GM12892 (cell line): ENCODE measurements around the gene PPFIBP2.
"Not testable (repeated sequence)": the region's sequence is repeated elsewhere in the genome, so short reads cannot be mapped to it uniquely, and the experiment has no call there.

Source experiments
- DNase-seq: peaks from one replicate; pipeline ENCODE4 v3.0.0; 2011; ENCODE audit not compliant: insufficient read length
- FAIRE-seq: peaks from 2 replicates; lab custom pipeline; 2011; peaks lifted over from hg19 to GRCh38; lab: Jason Lieb, UNC
- POLR2A ChIP-seq: IDR thresholded peaks from 2 replicates; pipeline ENCODE4 v1.6.1; 2011; ENCODE audit warnings: low read depth, low read length, control low read depth
- POLR2AphosphoS5 ChIP-seq: IDR thresholded peaks from 2 replicates; pipeline ENCODE4 v1.6.1; 2011; ENCODE audit warnings: low read depth, low read length, control low read depth
- TAF1 ChIP-seq: IDR thresholded peaks from 2 replicates; pipeline ENCODE4 v1.6.1; 2011; ENCODE audit warnings: low read depth, mild to moderate bottlenecking, control low read depth, low read length, borderline replicate concordance

PPFIBP2 gene

DNA sequence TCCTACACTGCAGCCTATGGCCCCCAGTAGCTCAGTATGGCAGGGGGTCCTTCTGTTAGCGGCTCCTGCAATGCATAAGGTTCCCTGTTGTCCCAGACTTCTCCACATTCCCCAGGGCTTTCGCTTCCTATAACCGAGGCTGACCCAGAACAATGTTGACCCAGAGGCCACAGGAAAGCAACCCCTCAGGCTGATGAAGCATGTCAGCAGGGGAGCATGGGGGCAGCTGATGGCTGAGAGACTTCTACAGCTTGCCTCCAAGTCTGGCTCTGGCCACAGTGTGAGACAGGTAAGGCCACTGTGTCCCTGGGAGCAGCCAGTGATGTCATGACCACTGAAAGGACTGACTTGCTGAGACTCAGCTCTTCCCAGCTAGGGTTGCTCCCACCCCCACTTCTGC, 12.5 kb upstream of the PPFIBP2 start:
- DNase-seq (no peak), FAIRE-seq (no peak)
- no peak for TF ChIP-seq TAF1
- no peak for TF ChIP-seq POLR2AphosphoS5
- no peak for TF ChIP-seq POLR2A

- FAIRE-seq (peak; percentile 40), DNase-seq (no peak)
- TF ChIP-seq TAF1 (no peak), POLR2A (no peak), POLR2AphosphoS5 (no peak)
Measured at GRCh38 chr11:7501894-7502293, 11.9 kb upstream of the PPFIBP2 start.

GRCh38 chr11:7506243-7506642, 7.6 kb upstream of the PPFIBP2 start:
- DNase-seq (no peak), FAIRE-seq (no peak)
- TF ChIP-seq POLR2AphosphoS5 (no peak), POLR2A (no peak), TAF1 (no peak)

- DNase-seq (no peak), FAIRE-seq (peak; percentile 36)
- no peak for TF ChIP-seq POLR2AphosphoS5
- no peak for TF ChIP-seq POLR2A
- TF ChIP-seq TAF1 = no peak
Measured at GRCh38 chr11:7508087-7508486, 5.7 kb upstream of the PPFIBP2 start.

- TF ChIP-seq POLR2A (no peak), POLR2AphosphoS5 (no peak), TAF1 (no peak)
- DNase-seq (no peak), FAIRE-seq (peak; percentile 72)
Measured at GRCh38 chr11:7509966-7510365, 3.8 kb upstream of the PPFIBP2 start.

- DNase-seq (no peak), FAIRE-seq (peak; percentile 14)
- TF ChIP-seq POLR2AphosphoS5 (no peak), POLR2A (no peak), TAF1 (no peak)
Measured at GRCh38 chr11:7511401-7511800, 2.4 kb upstream of the PPFIBP2 start.

- peak; percentile 52 for DNase-seq
- peak; percentile 100 for FAIRE-seq
- TF ChIP-seq POLR2A (peak; percentile 30; the same call in 1 of the 2 replicates), POLR2AphosphoS5 (peak; percentile 47), TAF1 (no peak)
Measured at GRCh38 chr11:7512525-7513233, 1.1 kb upstream of the PPFIBP2 start.

- peak; percentile 1; the same call in 1 of the 2 replicates for TF ChIP-seq POLR2A
- TF ChIP-seq POLR2AphosphoS5 = no peak
- FAIRE-seq = no peak
Measured at GRCh38 chr11:7514099-7514591, 346 bp downstream of the PPFIBP2 start.

DNA sequence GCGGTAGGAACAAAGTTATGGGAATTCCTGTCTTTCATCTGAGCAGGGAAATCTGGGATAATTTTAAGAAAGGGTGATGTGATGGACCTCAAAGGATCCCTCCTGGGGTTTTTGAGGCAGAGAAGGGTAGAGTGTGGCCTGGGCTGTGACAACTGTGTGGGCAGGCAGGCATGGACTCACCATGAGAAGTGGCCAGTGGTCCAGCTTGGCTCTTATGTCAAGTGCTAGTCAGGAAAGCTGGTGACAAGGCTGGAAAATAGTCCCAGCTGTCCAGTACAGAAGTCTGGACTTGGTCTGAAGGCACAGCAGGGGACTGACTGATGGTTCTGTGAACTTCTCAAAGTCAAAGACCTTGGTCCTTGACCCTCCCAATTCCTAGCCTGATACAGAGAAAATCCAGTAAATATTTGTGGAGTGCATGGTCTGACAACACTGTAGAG, 1.7 kb downstream of the PPFIBP2 start:
- FAIRE-seq (no peak), DNase-seq (no peak)
- TF ChIP-seq POLR2A (no peak), POLR2AphosphoS5 (no peak), TAF1 (no peak)

More at GRCh38 chr11:7514099-7514591, 346 bp downstream of the PPFIBP2 start:
- no peak for DNase-seq

DNA sequence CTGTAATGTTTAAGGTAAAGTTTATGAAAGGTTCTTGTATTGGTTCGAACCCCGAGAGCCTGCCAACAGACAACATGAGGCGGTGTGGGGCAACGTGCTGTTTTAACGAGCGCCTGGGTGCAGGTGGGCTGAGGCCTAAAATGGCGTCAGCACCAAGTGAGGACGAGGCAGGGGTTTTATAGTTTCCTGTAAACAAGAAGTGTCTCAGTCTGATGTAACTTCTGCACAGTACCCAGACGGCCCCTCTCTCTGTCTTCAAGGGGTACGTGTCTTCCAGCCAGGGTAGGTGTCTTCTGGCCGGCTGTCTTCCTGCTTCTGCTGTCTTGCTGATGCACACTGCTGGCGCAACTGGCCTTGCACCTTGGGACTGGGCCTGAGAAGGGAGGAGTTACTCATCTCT, 2.7 kb downstream of the PPFIBP2 start:
- FAIRE-seq = no peak

GRCh38 chr11:7517743-7518142, 3.9 kb downstream of the PPFIBP2 start:
- DNase-seq = not testable (repeated sequence)
- peak; percentile 57 for FAIRE-seq

More for the DNA sequence above, 2.7 kb downstream of the PPFIBP2 start:
- TF ChIP-seq POLR2AphosphoS5 (no peak), POLR2A (no peak), TAF1 (no peak)
- DNase-seq = no peak

- no peak for DNase-seq
- no peak for TF ChIP-seq TAF1
- 0 out of 2 replicates have a peak, but pooled peaks have one; percentile 12 for TF ChIP-seq POLR2AphosphoS5
- FAIRE-seq = no peak
Measured at GRCh38 chr11:7518811-7519562, 5.2 kb downstream of the PPFIBP2 start.
